ENCODE results near the gene A1BG.

The A1BG gene

DNA sequence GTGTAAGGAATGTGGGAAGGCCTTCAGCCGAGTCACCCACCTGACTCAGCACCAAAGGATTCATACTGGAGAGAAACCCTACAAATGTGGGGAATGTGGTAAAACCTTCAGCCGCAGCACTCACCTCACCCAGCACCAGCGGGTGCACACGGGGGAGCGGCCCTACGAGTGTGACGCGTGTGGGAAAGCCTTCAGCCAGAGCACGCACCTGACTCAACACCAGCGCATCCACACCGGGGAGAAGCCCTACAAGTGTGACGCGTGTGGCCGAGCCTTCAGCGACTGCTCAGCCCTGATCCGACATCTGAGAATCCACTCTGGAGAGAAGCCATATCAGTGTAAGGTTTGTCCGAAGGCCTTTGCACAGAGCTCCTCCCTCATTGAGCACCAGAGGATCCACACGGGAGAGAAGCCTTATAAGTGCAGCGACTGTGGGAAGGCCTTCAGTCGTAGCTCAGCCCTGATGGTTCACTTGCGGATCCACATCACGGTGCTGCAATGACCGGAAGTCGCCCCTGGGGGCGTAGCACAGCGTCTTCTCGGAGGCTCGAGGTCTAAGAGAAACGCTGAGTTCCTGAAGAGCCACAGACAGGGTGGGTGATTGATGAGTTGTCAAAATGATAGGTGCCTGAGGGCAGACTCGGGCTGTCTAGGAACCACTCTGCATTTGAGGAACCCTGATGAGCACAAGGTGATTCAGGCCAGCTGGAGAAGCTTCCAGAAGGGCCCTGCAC is 14.3 kb downstream of the A1BG start:
- no peak for FAIRE-seq
- DNase-seq (ENCODE audit: insufficient read length) = no peak
- no peak for TF ChIP-seq TAF1 (IDR thresholded peaks at IDR 0.05; ENCODE audit: borderline replicate concordance, low read depth, low read length)
- TF ChIP-seq POLR2A (IDR thresholded peaks at IDR 0.05; ENCODE audit: low read depth, low read length) = no peak
- TF ChIP-seq POLR2AphosphoS5 (IDR thresholded peaks at IDR 0.05; ENCODE audit: low read depth, low read length) = no peak

DNA sequence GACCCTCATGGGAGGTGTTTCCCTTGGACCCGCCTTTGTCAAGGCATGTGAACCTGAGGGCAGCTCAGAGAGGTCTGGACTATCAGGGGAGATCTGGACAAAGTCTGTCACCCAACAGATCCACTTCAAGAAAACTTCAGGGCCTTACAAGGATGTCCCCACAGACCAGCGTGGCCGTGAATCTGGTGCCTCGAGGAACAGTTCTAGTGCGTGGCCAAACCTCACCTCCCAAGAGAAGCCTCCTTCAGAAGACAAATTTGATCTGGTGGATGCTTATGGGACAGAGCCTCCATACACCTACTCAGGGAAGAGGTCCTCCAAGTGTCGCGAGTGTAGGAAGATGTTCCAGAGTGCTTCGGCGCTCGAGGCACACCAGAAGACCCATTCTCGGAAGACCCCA is 15.0 kb downstream of the A1BG start:
- FAIRE-seq (no peak), DNase-seq (ENCODE audit: insufficient read length) (no peak)
- TF ChIP-seq POLR2AphosphoS5 (IDR thresholded peaks at IDR 0.05; ENCODE audit: low read depth, low read length) = no peak
- TF ChIP-seq POLR2A (IDR thresholded peaks at IDR 0.05; ENCODE audit: low read depth, low read length) = no peak
- no peak for TF ChIP-seq TAF1 (IDR thresholded peaks at IDR 0.05; ENCODE audit: borderline replicate concordance, low read depth, low read length)

DNA sequence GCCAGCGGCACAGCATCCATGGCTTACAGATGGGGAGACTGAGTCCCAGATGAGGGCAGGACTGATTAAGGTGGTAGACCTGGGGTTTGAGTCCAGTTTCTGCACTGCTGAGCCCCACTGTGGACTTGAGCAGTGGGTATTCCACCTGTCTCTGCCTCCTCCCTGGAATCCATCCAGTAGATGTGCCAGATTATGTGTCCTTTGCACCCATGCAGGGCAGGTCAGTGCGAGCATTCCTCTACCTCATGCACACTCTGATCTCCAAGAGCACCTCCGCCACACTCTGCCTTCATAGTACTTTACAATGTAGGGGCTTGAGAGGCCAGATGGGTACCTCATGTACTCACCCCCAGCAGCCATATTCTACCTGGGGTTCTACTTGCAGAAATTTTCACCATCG is 16.5 kb downstream of the A1BG start:
- TF ChIP-seq POLR2AphosphoS5 (IDR thresholded peaks at IDR 0.05; ENCODE audit: low read depth, low read length) (no peak), POLR2A (IDR thresholded peaks at IDR 0.05; ENCODE audit: low read depth, low read length) (no peak), TAF1 (IDR thresholded peaks at IDR 0.05; ENCODE audit: borderline replicate concordance, low read depth, low read length) (no peak)
- FAIRE-seq = no peak
- DNase-seq (ENCODE audit: insufficient read length) = no peak

DNA sequence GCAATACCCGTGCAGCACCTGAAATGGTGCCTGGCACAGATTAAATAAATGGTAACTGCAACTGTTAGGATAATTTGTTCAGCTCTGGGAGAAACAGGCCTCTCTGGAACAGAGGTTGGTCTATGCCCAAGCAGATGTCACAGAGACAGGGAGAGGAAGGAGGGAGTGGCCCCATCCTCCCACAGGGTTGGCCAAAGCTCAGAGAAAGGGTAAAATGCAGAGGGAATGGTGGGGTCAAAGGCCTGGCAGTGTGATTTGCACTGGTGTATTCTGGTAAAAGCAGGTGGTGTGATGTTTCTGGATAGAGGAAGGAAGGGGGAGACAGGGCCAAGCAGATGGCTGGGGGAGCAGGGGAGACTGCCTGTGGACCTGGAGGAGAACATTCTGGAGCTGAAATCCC is 17.1 kb downstream of the A1BG start:
- DNase-seq (ENCODE audit: insufficient read length) = no peak
- TF ChIP-seq TAF1 (IDR thresholded peaks at IDR 0.05; ENCODE audit: borderline replicate concordance, low read depth, low read length) = no peak
- TF ChIP-seq POLR2AphosphoS5 (IDR thresholded peaks at IDR 0.05; ENCODE audit: low read depth, low read length) = no peak
- TF ChIP-seq POLR2A (IDR thresholded peaks at IDR 0.05; ENCODE audit: low read depth, low read length) = no peak
- no peak for FAIRE-seq

DNA sequence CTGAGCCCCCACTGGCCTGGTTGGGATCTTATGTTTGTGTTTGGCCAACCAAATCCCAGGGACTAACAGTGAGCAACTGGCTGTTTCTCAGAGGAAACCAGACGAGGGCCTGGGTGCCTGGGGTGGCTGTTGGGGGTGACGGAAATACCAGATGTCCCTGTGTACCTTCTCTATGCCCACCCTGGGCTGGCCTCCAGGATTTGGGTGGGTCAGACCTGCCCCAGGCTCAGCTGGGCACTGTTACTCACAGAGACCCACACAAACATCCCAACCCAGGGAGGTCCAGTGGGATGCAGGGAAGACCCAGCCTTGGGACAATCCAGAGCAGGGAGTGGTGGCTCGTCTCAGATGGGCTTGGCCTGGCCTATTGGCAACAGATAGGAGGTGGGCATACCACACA is 17.7 kb downstream of the A1BG start:
- DNase-seq (ENCODE audit: insufficient read length) = no peak
- FAIRE-seq = no peak
- TF ChIP-seq POLR2AphosphoS5 (IDR thresholded peaks at IDR 0.05; ENCODE audit: low read depth, low read length) (no peak), POLR2A (IDR thresholded peaks at IDR 0.05; ENCODE audit: low read depth, low read length) (no peak), TAF1 (IDR thresholded peaks at IDR 0.05; ENCODE audit: borderline replicate concordance, low read depth, low read length) (no peak)

DNA sequence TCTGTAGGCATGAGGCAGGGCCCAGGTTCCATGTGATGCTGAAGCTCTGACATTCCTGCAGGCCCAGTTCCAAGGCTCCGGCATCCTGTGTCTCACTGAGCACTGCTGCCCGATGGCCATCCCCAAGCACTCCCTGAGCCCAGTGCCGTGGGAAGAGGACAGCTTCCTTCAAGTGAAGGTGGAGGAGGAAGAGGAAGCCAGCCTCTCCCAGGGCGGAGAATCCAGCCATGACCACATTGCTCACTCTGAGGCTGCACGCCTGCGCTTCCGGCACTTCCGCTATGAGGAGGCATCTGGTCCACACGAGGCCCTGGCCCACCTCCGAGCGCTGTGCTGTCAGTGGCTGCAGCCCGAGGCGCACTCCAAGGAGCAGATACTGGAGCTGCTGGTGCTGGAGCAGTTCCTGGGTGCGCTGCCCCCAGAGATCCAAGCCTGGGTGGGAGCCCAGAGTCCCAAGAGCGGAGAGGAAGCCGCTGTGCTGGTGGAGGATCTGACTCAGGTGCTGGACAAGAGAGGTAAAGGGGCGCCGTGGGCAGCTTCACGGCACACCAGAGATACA is 18.5 kb downstream of the A1BG start:
- DNase-seq (ENCODE audit: insufficient read length) = no peak
- no peak for TF ChIP-seq POLR2A (IDR thresholded peaks at IDR 0.05; ENCODE audit: low read depth, low read length)
- TF ChIP-seq TAF1 (IDR thresholded peaks at IDR 0.05; ENCODE audit: borderline replicate concordance, low read depth, low read length) = no peak
- no peak for TF ChIP-seq POLR2AphosphoS5 (IDR thresholded peaks at IDR 0.05; ENCODE audit: low read depth, low read length)
- FAIRE-seq = no peak

DNA sequence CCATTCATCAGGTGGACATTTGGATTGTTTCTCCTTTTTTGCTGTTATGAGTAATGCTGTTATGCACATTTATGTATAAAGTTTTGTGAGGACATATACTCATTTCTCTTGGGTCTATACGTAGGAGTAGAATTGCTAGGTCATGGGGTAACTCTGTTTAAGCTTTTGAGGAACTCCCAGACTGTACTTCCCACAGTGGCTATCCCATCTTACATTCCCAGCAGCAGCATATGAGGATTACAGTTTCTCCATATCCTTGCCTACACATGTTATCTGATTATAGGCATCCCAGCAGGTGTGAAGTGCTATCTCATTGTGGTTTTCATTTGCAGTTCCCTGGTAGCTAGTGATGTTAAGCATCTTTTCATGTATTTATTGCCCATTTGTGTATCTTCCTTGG is 20.6 kb downstream of the A1BG start:
- no peak for TF ChIP-seq POLR2AphosphoS5 (IDR thresholded peaks at IDR 0.05; ENCODE audit: low read depth, low read length)
- TF ChIP-seq POLR2A (IDR thresholded peaks at IDR 0.05; ENCODE audit: low read depth, low read length) = no peak
- no peak for TF ChIP-seq TAF1 (IDR thresholded peaks at IDR 0.05; ENCODE audit: borderline replicate concordance, low read depth, low read length)
- FAIRE-seq = no peak
- DNase-seq (ENCODE audit: insufficient read length) = no peak

DNA sequence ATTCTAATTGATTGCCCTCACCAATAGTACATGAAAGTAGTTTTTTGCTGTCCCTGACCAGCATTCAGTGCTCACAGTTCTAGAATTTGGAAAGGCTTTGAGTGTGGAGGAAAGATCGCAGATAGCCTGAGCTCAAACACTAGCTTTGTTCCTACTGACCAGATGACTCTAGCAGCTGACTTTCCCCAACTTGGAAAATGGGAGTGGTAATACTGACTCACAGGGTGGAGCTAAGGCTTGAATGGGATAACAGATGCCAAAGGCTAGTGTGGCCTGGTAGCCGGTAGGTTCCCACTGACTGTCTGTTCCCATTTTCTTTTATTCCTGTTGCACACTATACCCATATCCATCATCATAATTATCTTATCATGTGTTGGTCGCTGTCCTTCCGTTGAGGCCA is 22.8 kb downstream of the A1BG start:
- TF ChIP-seq POLR2AphosphoS5 (IDR thresholded peaks at IDR 0.05; ENCODE audit: low read depth, low read length) (no peak), POLR2A (IDR thresholded peaks at IDR 0.05; ENCODE audit: low read depth, low read length) (no peak), TAF1 (IDR thresholded peaks at IDR 0.05; ENCODE audit: borderline replicate concordance, low read depth, low read length) (no peak)
- DNase-seq (ENCODE audit: insufficient read length) (no peak), FAIRE-seq (no peak)

DNA sequence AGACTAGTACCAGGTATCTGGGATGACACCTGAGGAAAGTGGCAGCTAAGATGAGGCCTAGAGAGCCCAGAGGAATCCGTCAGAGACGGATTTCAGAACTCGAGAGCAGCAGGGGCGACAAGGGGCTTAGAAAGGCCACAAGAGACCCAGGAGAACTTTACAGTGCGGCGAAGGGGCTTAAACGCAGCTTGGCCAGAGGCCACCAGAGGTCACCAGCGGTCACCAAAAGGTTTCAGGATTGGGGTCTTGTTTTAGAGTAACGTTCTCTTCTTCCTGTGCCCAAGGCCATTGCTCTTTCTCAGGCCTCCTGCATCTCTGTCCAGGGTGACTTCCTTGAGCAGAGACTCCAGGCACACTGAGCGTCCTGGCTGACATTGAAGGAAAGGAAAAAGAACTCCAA is 24.3 kb downstream of the A1BG start:
- no peak for TF ChIP-seq POLR2A (IDR thresholded peaks at IDR 0.05; ENCODE audit: low read depth, low read length)
- no peak for TF ChIP-seq TAF1 (IDR thresholded peaks at IDR 0.05; ENCODE audit: borderline replicate concordance, low read depth, low read length)
- no peak for TF ChIP-seq POLR2AphosphoS5 (IDR thresholded peaks at IDR 0.05; ENCODE audit: low read depth, low read length)
- FAIRE-seq = no peak
- no peak for DNase-seq (ENCODE audit: insufficient read length)

DNA sequence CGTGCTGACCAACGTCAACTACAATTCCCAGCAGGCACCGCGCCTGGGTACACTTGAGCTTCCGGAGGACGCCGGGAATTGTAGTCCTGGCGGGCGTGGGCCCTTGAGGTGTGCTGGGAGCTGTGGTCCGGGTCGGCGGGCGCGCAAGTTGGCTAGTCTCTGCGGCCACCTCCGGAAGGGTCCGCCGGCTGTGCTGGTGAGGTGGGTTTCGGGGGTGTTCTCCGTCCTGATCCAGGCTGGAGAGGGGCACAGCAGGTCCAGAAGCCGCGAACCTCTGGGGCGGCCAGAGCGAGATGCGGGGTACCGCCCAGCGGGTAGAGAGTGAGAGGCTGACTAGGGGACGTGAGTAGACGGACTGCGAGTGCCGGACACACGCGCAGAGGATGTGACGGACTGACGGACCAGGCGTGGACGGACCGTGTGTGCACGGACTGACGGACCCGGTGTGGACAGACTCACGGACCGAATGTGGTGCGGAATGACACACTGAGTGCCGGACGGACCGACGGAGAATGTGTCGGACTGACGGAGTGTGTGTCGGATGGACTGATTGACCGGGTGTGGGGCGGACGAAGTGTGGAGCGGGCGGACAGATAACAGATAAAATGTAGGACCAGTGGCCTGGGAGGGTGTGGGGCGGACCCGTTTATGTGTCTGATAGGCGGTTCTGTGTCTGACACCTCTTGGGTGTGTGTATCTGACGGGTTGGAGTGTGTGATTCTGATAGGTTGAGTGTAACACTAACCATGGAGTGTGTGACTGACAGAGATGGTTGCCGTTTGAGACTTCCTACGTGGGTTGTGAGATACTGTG is 26.2 kb downstream of the A1BG start, which contains the start of gene ZSCAN22:
TSS of gene ZSCAN22 (plus strand) at position 81 of the 813 bp plus-strand sequence. CDS start 7,809 bp downstream, outside the sequence.
- FAIRE-seq (peak; percentile 96), DNase-seq (ENCODE audit: insufficient read length) (peak; percentile 95)
- 0 out of 2 replicates have a peak, but pooled peaks have one; percentile 69 for TF ChIP-seq POLR2A (IDR thresholded peaks at IDR 0.05; ENCODE audit: low read depth, low read length)
- peak; percentile 76; the same call in 1 of the 2 replicates for TF ChIP-seq POLR2AphosphoS5 (IDR thresholded peaks at IDR 0.05; ENCODE audit: low read depth, low read length)
- TF ChIP-seq TAF1 (IDR thresholded peaks at IDR 0.05; ENCODE audit: borderline replicate concordance, low read depth, low read length) = peak; percentile 12; the same call in 1 of the 2 replicates

DNA sequence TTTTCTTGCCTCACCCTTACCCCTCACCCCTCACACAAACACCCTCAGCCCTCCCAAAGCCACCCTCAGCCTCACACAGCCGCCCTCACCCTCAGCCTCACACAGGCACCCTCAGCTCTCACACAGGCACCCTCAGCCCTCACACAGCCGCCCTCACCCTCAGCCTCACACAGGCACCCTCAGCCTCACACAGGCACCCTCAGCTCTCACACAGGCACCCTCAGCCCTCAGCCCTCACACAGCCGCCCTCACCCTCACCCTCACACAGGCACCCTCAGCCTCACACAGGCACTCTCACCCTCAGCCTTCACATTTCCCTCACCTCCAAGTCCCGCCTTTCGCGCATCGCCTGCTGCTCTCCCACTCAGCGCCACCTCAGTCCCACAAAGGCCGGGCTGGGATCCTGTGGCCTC is 26.8 kb downstream of the A1BG start:
- DNase-seq (ENCODE audit: insufficient read length) = no peak
- no peak for FAIRE-seq
- TF ChIP-seq POLR2AphosphoS5 (IDR thresholded peaks at IDR 0.05; ENCODE audit: low read depth, low read length) = no peak
- no peak for TF ChIP-seq TAF1 (IDR thresholded peaks at IDR 0.05; ENCODE audit: borderline replicate concordance, low read depth, low read length)
- no peak for TF ChIP-seq POLR2A (IDR thresholded peaks at IDR 0.05; ENCODE audit: low read depth, low read length)
